HL-60 (cell line): ENCODE measurements around the gene CCL3.
A peak's percentile ranks its signal among the peaks of the same experiment; 100 is the strongest.
"Not testable (repeated sequence)": the region's sequence is repeated elsewhere in the genome, so short reads cannot be mapped to it uniquely, and the experiment has no call there.

Experiments used
- DNase-seq, 2 experiments: peaks; one replicate each; pipeline ENCODE4 v3.0.0-alpha.2; 2010 to 2020; ENCODE audit warnings: low read depth in 1 of 2, low spot score in 1 of 2
- H3K27ac ChIP-seq: fragments of 250-450 bp; sonication (Bioruptor Pico); replicated peaks from 2 replicates; pipeline ENCODE4 v1.5.1; 2020; ENCODE audit warnings: mild to moderate bottlenecking, moderate library complexity
- H3K27me3 ChIP-seq: fragments of 250-450 bp; sonication (Bioruptor Pico); 2 replicates; pipeline ENCODE4 v1.5.1; 2021; ENCODE audit warnings: mild to moderate bottlenecking, moderate library complexity; ENCODE audit not compliant: insufficient read depth, poor library complexity, severe bottlenecking
- H3K4me3 ChIP-seq: replicated peaks from 2 replicates; pipeline ENCODE4 v1.5.1; 2011; ENCODE audit warnings: mild to moderate bottlenecking, control low read depth, low read length; ENCODE audit not compliant: insufficient read depth
- CTCF ChIP-seq: IDR thresholded peaks from one replicate; pipeline ENCODE4 v1.5.1; 2011; ENCODE audit warnings: low read length, control low read depth, inconsistent platforms; ENCODE audit not compliant: insufficient read depth
- GABPA ChIP-seq: IDR thresholded peaks from 2 replicates; pipeline ENCODE4 v1.6.1; 2012; ENCODE audit warnings: low read depth
- POLR2AphosphoS5 ChIP-seq: IDR thresholded peaks from 2 replicates; pipeline ENCODE4 v1.6.1; 2012; ENCODE audit warnings: low read depth
- SPI1 ChIP-seq: IDR thresholded peaks from 2 replicates; pipeline ENCODE4 v1.6.1; 2012; ENCODE audit warnings: low read depth, mild to moderate bottlenecking, borderline replicate concordance
- TF ChIP-seq, protein P1 (sequence below): IDR thresholded peaks from 2 replicates; pipeline ENCODE4 v1.6.1; 2012; ENCODE audit warnings: low read depth; ENCODE audit not compliant: insufficient replicate concordance

The CCL3 gene

GRCh38 chr17:36106493-36106835, 16.5 kb upstream of the CCL3 start:
- TF ChIP-seq GABPA (no peak), POLR2AphosphoS5 (no peak), CTCF (no peak), SPI1 (no peak)
- TF ChIP-seq, protein P1, sequence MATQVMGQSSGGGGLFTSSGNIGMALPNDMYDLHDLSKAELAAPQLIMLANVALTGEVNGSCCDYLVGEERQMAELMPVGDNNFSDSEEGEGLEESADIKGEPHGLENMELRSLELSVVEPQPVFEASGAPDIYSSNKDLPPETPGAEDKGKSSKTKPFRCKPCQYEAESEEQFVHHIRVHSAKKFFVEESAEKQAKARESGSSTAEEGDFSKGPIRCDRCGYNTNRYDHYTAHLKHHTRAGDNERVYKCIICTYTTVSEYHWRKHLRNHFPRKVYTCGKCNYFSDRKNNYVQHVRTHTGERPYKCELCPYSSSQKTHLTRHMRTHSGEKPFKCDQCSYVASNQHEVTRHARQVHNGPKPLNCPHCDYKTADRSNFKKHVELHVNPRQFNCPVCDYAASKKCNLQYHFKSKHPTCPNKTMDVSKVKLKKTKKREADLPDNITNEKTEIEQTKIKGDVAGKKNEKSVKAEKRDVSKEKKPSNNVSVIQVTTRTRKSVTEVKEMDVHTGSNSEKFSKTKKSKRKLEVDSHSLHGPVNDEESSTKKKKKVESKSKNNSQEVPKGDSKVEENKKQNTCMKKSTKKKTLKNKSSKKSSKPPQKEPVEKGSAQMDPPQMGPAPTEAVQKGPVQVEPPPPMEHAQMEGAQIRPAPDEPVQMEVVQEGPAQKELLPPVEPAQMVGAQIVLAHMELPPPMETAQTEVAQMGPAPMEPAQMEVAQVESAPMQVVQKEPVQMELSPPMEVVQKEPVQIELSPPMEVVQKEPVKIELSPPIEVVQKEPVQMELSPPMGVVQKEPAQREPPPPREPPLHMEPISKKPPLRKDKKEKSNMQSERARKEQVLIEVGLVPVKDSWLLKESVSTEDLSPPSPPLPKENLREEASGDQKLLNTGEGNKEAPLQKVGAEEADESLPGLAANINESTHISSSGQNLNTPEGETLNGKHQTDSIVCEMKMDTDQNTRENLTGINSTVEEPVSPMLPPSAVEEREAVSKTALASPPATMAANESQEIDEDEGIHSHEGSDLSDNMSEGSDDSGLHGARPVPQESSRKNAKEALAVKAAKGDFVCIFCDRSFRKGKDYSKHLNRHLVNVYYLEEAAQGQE = no peak
- Histone ChIP-seq H3K27ac (peak overlapping the region; percentile 15; the same call in 1 of the 2 replicates), H3K27me3 (no peaks in the 10 kb centered on the region), H3K4me3 (no peak overlapping the region)
- DNase-seq = no peak

- no peaks in the 10 kb centered on the region for H3K27me3 ChIP-seq
- TF ChIP-seq, protein P1 = no peak
- TF ChIP-seq SPI1 (peak; percentile 40; the same call in 1 of the 2 replicates), GABPA (no peak), POLR2AphosphoS5 (peak; percentile 84; the same call in 1 of the 2 replicates), CTCF (no peak)
- H3K27ac ChIP-seq = peak overlapping the region; percentile 73
- DNase-seq = peak; percentile 61 to 65
- no peak overlapping the region for H3K4me3 ChIP-seq
Measured at GRCh38 chr17:36105781-36106492, 16.0 kb upstream of the CCL3 start.

GRCh38 chr17:36104701-36105181, 14.8 kb upstream of the CCL3 start:
- Histone ChIP-seq H3K27ac (peak overlapping the region; percentile 73), H3K27me3 (no peaks in the 10 kb centered on the region), H3K4me3 (no peak overlapping the region)
- TF ChIP-seq SPI1 = peak; percentile 7; the same call in 1 of the 2 replicates
- TF ChIP-seq, protein P1 = no peak
- TF ChIP-seq CTCF = no peak
- TF ChIP-seq POLR2AphosphoS5 = peak; percentile 38; the same call in 1 of the 2 replicates
- TF ChIP-seq GABPA = no peak
- DNase-seq = peak in 1 of 2 experiments; percentile 38

DNA sequence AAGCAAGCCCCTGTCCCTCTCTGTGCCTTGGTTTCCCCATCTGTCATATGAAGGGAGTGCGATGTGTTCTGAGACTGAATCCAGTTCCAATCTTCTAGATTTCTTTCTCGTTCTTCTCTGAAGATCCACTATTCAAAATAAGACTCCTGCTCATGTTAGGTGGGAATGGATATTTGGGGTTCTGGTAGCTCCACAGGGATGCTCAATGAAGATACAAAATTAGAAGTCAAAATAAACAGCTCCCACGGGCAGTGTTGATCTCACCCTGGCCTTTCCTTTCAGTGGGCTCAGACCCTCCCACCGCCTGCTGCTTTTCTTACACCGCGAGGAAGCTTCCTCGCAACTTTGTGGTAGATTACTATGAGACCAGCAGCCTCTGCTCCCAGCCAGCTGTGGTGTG, 14.3 kb upstream of the CCL3 start:
- not testable (repeated sequence) for H3K4me3 ChIP-seq, H3K27me3 ChIP-seq, DNase-seq
- H3K27ac ChIP-seq = peak overlapping the region; percentile 73
